ENCODE data around the gene FNTB.

Gene FNTB

DNA sequence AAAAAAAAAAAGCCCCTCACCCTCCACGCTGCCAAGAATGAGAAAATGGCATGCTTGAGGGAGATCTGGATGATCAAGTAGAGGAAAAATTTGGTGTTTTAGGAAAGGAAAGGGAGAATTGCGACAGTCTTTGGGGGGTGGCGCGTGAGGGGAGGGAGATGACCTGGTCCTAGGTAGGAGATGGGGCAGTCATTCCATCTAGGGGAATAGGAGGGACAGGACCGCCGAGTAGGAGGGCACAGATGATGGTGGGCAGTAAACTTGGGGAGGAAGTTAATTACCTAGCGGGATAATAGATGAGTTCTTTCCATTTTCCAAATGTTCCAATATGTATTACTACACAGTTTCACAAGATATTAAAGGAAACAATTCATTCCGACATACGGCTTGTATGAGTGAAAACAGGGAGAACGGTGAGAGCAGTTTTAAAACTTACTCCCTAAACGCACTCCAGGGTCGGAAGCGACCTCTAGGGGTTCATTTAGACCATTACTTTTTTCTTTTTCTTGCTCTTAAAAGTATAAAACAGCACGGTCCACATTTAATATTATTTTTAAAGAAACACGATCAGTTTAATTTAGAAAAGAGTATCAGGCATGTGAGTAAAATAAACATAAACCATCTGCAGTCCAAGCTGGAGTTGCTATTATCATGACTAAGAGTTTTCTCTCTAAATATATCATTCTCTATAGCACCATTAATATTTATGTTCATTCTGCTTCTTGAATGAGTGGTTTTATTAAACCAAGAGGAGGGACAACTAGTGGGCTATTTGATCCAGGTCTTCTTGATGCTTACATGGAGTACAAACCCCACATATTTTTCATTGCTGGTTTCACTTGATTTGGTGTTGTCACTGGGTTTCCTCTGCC, 3.0 kb upstream of the FNTB start:
- DNase-seq (ENCODE audit: low read depth): no peak

DNA sequence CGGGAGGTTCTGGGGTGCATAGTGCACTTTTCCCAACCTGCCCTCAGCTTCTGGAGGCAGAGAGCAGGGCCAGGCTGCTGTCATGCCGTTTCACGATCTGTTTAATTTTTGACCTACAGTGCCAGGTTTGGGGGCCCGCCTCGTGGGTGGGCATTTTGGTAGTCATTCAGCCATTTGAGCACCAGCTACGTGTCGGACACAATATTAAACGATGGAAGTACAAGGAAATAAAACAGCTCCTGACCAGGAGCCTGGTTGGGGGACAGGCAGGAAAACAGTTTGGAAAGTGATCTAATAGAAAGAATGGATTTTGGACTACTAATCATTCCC, 708 bp downstream of the FNTB start:
- DNase-seq (ENCODE audit: low read depth): no peak

DNA sequence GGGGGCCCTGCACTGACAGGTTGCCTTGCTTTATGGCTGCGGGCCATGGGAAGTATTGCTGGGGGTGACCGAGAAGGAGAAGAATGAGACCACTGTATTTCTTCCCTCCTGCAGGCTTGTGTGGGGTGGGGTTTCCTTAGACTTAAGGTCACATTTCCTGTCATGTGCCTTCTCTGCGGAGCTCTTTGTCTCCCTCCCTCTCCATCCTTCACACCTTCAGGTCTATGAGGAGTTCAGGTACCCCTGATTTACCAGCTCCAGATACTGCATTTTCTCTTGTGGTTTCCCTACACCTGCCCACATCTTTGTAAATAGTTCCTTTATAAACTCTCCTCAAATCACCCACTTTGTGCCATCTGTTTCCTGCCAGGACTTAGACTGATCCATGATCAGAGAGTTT, 3.6 kb downstream of the FNTB start:
- no peak for DNase-seq (ENCODE audit: low read depth)

DNA sequence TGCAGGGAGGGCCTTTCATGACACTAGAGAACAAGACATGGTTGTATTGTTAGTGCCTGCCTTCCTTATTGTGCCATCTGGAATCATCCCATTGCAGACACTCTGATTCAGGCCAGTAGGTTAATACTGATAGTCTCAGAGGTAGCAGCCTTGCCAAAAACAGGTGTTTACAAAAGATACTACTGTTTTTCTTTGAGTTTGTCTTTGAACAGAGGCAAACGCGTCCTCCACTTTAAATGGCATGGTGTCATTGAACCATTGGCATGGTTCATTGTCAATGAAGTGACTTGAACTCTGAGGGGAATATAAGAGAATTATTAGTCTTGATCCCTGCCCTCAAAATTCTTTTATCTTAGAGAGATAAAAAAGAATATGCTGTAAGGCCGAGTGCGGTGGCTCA, 4.2 kb downstream of the FNTB start:
- DNase-seq (ENCODE audit: low read depth): no peak

DNA sequence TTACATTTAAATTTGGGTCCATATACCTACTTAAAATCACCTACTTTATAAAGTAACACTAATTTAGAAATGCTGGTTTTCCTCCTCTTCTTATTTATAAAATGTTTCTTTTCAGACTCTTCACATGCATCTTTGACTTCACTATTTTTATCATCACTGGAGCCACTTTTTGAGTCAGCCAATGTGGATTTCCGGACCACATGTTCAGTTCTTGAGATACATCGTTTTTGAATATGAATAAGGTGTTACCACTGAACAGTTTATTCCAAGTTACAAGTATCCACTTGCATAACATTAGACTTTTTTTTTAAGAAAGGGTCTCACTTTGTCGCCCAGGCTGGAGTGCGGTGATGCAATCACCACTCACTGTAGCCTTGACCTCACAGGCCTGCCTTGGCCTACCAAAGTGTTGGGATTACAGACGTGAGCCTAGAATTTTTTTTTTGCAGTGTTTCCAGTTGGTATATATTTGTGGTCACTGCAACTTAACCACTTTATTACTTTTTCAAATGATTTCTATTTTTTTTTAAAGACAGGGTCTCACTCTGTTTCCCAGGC, 5.7 kb downstream of the FNTB start:
- DNase-seq (ENCODE audit: low read depth): no peak

DNA sequence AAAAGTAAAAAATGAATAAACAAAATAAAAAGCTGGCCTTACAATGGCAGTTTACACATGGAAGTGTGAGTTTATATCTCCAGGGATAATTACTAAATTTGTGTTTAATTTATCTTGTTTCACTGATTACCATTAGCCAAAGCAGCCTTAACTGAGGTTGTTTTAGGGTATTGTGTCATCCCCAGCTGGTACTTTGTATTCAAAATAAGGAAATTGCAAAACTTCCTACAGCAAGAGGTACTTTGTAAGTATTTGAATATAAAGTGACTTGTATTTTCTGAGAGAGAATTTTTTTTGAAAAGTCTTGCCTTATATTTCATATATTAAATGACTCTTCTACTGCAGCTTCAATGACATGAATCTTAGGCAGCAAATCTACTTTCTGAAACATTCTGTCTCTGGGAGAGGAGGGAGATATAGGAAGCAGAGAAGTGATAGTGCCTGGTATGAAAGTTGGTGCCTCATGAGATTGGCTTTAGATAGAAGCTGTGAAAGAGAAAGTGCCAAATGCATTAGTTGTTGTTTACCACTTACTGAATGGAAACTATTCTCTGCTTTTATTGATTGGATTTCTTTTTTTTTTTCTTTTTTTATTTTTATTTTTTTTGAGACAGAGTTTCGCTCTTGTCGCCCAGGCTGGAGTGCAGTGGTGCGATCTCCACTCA, 6.7 kb downstream of the FNTB start:
- DNase-seq (ENCODE audit: low read depth): no peak

DNA sequence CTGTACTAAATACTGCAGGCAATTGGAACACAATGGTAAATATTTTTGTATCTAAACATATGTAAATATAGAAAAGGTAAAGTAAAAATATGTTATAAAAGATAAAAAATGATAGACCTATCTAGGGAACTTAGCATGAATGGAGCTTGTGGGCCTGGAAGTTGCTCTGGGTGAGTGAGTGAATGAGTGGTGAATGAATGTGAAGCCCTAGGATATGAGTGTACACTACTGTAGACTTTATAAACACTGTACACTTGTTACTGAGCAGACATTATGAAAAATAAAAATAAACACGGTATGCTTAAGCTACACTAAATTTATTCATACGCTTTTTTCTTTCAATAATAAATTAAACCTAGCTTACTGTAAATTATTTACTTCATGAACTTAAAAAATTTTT, 7.8 kb downstream of the FNTB start:
- DNase-seq (ENCODE audit: low read depth): no peak

DNA sequence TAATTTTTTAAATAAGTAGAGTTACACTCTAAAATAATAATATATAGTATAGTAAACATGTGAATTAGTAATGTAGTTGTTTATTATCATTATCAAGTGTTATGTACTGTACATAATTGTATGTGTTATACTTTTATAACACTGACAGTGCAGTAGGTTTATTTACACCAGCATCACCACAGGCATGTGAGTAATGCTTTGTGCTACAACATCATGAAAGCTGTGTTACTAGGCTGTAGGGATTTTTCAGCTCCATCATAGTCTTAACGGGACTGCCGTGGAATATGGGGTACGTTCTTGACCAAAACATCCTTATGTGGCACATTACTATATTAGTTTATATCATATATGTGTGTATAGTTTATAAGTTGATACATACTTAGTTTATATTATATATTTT, 8.6 kb downstream of the FNTB start:
- DNase-seq (ENCODE audit: low read depth): no peak

DNA sequence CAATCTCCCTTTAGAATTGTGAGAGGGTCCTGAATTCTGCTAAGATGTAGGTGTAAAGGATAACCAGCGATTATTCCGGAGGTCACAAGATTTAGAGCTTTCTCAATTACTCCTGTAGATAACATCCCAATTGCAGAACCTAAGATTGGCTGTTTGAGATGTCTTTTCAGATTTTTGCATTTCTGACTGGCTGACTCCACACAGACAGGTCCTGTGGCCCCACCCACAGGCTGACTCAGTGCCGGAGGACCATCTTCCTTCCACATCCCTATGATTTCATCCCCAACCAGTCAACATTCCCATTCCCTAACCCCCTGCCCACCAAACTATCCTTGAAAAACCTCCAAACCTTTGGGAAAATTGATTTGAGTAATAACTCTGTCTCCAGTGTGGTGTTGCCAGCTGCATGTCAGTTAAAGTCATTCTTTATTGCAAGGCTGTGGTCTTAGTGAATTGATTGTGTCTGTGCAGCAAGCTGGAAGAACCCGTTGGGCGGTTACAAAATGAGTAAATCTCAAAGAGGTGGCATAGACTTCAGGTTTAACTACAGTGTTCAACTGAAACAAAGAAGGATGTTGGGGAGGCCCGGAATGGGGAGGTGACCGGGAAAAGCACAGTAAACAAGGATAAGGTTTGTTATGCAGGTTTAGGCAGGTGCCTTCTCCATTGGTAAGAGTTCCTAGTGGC, 10.6 kb downstream of the FNTB start:
- DNase-seq (ENCODE audit: low read depth): no peak

DNA sequence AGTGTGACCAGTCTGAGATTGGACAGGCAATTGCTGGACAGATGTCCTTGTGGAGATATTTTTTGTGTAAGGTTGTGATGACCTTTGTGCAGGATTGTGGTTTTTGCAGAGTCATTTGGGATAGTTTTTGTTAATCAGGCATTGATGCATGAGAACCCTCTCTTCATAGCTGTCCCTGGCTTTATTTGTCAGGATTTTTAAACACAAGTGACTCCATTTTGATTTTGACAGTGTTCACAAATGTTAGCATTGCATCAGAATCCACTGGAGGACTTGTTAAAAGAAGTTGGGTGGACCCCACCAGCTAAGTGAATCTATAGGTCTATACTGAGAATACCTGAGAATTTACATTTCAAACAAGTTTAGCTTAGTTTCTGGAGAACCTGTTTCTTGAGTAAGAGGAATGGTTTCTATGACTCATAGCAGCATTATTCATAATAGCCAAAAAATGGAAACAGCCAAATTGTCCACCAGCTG, 11.8 kb downstream of the FNTB start:
- no peak for DNase-seq (ENCODE audit: low read depth)

DNA sequence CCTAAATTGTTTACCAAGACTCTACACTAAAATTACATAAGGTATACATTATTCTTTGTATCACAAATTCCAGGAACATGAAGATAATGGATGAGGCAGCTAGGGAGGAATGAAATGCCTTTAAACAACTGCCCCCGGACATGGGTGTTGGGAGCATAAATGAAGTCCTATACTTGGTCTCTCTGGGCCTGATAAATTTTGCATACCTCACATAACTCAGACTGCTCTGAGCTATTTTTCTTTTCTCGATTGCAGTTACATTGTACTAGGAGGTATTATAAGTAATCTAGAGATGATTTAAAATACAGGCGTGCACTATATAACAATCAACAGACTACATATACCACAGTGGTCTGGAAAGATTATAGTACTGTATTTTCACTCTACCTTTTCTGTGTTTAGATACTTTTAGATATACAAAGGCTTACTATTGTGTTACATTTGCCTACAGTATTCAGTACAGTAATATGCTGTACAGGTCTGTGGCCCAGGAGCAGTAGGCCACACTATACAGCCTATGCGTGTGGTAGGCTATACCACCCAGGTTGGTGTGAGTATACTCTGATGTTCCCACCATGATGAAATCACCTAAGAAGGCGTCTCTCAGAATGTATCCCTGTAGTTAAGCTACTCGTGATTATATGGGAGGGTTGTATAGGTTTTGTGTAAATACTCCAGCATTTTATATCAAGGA, 14.3 kb downstream of the FNTB start:
- DNase-seq (ENCODE audit: low read depth): no peak

DNA sequence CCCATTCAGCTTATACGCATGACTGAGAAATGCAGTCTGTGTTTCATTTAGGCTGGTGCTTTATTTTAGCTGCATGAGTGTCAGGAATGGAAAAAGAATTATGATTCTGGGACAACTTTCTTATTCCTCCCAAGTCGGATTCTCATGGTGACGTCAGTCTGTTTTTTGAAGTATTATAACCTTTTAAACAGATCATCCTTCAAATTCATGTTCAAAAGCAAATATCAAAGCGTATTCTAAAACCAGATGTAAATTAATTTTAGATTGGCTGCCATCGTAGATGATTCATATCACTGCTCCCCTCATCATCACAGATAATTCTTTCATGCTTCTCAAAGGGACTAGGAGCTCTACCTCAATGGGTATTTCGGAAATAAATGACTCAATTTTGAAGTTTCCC, 15.0 kb downstream of the FNTB start:
- DNase-seq (ENCODE audit: low read depth): no peak

DNA sequence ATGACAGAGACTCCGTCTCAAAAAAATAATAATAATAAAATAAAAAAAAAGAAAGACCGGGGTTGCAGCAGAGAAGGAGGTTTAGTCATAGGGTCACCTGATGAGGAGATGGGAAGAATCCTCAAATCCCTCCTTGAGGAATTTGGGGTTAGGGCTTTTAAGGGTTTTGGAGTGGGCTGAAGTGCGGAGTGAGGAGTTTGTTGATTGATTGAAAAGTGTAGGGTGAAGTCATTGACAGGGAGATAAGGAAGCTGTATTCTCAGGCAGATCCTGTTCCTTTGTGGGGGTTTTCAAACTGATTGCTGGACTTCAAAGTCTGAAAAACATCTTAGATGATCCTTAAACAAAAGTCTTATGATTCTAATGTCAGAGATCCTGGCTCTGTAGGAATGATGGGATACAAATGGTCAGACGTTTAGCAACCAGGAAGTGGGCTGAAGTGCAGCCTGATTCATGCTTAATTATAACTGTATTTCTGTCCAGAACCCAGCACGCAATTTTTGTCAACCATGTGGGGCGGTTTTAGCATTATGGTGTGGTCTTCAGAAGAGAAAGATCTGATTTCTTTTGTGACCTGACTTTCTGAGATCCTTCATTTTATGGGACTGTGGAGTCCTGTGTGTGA, 16.0 kb downstream of the FNTB start:
- DNase-seq (ENCODE audit: low read depth): no peak

DNA sequence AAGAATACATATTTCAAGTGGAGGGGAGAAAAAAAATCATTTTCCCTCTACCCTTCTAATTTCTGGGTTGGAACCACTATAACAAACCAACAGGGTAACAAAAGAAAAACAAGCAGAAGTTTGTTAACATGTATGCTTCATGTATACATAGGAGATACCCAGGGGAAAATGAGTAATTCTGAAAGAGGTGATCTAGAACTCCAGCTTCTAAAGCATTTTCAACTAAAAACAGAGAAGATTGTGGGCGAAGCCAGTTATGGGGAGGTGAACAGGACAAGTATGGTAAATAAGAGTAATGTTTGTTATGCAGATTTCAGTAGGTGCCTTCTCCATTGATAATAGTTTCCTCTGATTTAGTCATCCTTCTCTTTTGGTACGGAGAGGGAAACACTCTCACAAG, 16.7 kb downstream of the FNTB start:
- DNase-seq (ENCODE audit: low read depth): no peak

DNA sequence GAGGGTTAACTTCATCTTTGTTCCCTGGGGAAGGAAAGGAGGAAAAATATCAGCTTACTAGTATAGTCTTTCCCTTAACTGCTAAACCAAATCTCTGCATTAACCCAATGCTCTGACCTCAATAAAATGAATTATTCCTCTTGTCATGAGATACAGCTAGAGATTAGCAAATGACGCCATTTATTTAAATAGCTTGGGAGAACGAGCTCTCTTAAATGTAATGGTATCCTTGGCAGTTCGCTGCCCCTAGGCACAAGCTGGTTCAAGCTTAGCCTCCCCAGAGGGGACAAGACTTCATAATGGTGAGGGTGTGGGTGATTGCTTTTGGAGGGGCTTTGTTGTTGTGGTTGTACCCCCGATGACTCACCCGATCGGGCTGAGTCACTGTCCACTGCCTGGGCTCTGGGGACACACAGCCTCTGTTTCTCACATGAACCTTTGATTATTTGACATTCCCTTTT, 19.6 kb downstream of the FNTB start:
- no peak for DNase-seq (ENCODE audit: low read depth)

DNA sequence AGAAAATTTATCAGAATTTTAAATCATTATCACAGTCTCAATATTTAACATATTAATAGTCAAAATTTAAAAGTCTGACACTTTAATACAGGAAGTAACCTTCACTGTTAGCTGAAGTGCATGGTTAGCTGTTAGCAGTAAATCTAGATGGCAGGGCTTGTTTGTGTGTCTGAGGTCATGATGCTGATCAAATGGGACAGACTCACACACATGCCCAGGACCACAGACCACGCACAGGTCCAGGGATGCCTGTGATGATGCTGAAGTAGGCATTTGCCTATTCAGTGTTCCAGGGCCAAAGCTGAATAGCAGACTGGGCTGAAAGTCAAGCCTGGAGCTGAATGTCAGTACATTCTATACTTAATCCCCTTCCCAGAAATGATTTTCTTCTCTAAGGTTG, 20.5 kb downstream of the FNTB start:
- no peak for DNase-seq (ENCODE audit: low read depth)

DNA sequence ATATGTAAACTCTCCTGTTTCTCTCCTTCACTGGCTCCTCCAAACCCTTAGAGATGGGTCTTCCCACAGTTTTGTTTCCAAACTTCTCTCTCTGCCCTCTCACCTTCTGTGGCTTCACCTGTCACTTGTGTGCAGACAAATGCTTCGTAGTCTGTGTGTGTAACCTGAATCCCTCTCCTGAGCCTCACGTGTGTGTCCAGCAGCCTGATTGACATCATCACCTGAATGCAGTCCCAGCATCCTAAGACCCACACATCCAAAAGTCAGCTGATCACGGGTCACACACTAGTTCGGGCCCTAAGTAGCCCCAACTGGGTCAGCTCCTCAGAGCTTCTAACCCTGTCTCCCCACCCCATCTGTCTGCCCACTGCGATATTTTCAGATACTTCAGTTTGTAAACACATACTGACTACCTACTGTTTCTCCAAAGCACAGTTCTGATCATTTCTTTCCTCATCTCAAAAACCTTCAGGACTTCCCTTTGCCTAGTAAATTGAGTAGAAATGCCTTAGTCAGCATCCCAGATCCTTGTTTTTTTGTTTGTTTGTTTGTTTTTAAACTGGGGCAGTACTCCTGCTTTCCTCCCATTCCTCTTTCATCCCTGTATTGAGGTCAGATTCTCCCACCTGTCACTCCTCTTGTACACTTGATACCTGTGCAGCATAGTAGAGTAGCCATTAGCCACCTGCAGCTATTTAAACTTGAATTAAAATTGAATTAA, 23.7 kb downstream of the FNTB start:
- no peak for DNase-seq (ENCODE audit: low read depth)

DNA sequence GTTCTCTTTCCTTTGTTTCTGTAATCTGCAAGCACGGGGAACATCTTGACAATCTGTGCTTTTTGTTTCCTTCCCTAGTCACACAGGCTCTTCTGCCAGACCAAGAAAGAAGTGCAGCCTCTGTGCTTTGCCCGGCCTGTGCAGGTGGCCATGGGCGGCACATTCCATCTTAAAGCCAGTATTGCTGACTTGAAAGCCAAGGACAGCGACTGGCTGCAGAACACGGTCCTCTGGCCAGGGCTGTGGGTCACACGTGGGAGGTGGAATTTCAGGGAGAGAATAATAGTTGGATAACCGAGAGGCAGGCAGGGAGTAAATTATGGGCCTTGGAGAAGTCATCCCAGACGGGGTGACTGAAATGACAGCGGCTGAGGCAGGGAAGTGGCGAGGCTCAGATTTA, 24.8 kb downstream of the FNTB start:
- DNase-seq (ENCODE audit: low read depth): no peak

DNA sequence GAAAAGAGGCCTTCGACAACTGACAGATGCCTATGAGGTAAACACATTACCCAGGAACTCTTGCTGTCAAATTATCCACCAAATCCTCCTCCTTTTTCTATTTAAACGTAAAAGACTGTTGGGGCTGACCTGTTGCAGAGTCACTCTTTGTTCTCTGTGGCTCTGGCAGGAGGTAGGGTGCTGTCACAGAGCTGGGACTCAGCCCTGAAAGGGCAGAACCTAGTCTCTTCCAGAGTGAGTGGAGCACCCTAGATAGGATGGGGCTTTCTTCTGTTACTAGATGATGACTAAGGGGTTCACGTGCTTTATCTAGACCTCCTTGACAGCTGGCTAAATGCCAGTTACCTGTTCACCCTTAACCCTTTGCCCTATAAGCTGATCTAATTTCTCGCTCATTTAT, 25.7 kb downstream of the FNTB start:
- no peak for DNase-seq (ENCODE audit: low read depth)

DNA sequence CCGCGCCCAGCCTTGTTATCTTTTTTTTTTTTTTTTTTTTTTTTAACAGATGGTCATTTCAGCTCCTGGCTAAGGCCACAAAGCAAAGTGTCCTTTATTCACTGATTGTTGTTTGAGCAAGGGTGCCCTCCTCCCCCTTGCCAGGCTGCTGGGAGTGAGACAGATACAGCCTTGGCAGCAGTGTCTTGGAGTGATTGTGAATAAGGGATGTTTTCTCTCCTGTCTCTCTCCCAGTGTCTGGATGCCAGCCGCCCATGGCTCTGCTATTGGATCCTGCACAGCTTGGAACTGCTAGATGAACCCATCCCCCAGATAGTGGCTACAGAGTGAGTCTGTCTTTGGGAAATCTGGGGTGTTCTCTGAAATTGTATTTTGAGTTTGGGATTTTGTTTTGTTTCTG, 28.7 kb downstream of the FNTB start:
- DNase-seq (ENCODE audit: low read depth): no peak

DNA sequence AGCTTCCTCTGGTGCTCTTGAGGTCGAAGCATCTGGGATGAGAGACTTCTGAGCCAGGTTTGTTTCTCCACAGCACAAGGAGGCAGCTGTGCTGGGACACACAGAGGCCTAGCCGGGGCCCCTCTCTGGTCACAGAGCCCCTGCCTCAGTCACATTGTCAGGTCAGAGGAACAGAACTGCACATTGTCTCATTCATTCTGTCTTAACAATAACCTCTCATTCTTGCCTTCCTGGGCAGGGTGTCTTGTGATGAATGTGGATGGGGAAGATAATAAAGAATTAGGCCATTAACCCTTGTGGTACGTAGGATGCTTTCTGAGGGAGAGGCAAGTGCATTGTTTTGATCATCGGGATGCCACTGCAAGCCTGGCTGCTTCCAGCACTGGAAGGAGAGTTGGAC, 29.8 kb downstream of the FNTB start:
- no peak for DNase-seq (ENCODE audit: low read depth)
